CD4-positive, alpha-beta T cell treated with Interleukin-15 for 4 hours (primary cell): ENCODE measurements around the gene MAML3.
A peak's percentile ranks its signal among the peaks of the same experiment; 100 is the strongest.

Source experiments
- DNase-seq: peaks from one replicate; pipeline ENCODE4 v3.0.0-alpha.2; 2020; ENCODE audit warnings: low spot score

MAML3 gene

DNA sequence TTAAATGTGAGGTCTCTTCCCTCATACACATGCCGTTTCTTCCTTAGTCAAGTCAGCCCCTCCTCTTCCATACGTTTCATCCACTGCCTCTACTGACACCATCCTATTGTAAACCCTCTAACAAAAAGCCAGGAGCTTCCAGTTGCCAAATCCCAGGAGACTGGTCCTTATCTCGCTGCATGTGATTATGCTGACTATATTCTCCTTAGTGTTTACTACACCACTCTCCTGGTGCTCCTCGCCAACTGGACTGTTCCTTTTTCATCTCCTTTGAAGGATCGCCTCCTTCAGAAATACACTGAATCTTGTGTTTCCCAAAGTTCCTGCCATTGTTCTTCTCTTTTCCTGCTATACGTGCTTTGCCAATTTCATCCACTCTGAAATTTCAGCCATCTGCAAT, 27.7 kb downstream of the MAML3 start:
- DNase-seq, result no peak

DNA sequence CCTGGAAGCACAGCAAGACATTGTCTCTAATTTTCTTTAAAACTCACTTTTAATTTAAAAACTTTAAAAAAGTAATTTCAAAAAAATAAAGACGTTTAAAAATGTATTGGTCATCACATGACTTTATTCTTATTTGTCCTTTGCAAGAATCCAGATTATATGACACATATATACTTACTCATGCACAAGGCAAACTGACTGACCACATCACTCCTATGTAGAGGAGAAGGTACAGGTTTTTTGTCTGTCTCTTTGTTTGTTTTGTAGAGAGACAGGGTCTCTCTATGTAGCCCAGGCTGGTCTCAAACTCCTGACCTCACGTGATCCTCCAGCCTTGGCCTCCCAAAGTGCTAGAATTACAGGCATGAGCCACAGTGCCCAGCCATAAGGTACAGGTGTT, 28.6 kb downstream of the MAML3 start:
- no peak for DNase-seq

DNA sequence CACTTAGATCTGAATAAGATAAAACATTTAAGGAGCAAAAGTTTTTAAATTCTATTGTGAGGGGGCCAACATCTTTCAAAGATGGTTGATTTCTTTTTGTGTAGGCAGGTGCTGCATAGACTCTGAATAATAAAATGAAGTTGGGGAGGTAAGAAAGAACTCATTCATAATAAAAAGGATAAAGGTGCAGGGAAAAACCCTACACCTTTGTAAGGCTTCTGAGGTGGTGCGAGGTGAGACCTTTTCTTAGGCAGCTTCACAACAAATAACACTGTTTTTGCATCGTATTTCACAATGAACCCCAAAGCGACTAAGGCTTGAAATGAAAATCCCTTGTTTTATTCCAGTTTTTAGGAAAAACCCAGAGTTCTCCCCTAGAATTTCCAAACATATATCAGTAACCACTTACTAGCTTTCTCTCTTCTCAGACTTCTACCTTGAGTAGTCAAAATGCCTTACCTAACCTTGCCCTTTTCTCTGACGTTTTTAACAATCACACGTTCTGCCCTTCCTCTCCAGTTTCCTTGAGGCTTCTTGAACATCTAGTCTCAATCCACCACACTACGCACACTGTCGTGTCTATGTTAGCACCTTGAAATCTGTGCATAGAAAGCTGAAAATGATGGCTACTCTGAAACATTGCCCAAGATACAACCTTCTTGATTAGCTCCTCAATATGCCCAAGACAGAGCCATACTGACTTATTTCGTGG, 30.2 kb downstream of the MAML3 start:
- DNase-seq, result no peak

DNA sequence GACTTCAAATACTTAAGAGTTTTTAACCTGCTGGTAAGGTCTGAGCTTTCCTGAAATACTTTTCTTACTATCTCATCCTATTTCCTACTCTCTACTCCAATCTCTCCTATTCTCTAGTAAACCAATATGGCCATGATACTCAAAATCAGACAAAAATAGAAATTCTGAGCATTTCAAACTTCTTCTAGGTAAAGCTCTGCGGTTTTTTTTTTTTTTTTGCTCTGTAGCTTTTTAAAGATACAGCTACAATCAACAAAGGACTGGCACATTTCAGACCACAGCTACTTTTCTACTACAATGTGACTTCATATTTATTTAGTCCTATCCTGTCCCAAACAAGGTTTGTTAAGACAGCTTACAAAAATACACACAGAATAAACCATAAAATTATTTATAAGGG, 31.1 kb downstream of the MAML3 start:
- DNase-seq, result no peak

DNA sequence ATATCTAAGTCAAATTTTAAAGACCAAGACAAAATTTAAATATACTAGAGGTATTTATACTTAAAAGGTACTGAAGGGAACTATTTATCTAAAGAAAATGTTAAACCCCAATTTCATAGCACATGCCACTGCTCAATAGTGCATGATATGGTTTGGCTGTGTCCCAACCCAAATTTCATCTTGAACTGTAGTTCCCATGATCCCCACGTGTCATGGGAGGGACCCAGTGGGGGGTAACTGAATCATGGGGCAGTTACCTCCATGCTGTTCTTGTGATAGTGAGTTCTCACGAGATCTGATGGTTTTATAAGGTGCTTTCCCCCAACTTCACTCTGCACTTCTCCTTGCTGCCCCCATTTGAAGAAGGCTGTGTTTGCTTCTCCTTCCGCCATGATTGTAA, 32.3 kb downstream of the MAML3 start:
- no peak for DNase-seq

GRCh38 chr4:140118931-140119640, 34.9 kb downstream of the MAML3 start:
- no peak for DNase-seq

DNA sequence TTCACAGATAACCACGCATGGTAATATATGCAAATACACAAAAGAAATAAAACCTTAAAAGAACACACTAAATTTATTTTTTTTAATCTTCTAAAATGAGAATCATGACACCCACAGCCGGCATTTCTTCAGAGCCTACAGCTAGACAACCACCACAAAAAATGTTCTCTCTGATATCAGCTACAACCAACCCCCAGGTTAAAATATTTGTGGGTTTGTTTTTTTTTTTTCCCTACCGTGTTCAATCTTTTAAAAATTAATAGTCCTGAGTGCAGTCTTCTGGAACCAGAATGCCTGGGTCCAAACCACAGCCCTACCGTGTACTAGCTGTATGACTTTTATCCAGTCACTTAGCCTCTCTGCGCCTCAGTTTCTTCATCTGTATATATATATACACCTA, 36.0 kb downstream of the MAML3 start:
- DNase-seq, result no peak

DNA sequence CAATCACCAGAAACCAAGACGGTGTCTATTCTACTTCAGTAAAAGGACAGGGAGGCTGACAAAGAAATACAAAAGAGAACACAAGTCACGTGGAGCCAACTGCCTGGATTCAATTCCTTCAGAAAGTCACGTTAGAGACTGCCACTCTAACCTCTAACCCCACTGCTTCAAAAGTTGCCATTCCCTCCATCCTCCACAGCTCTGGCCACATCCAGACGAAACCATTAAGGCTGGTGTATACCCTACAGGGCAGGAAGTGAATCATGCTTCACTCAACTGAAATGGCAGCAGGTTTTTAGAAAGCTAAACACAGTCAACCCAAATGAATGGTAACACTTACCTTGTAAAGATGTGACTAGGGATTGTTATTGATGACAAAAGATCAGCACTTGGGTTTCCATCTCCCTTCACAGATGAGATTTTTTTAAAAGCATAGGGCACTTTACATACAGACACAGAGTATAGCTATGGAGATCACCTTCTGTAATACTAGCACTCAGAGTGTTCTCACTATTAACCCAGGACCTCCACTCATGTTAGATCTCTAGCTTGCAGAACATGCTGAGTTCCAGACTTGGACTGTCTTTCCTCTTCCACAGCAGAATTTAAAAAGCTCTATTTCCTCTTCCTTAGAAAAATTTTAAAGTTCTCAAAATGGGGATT, 37.4 kb downstream of the MAML3 start:
- peak; percentile 20 for DNase-seq

GRCh38 chr4:140115140-140115539, 38.8 kb downstream of the MAML3 start:
- no peak for DNase-seq

GRCh38 chr4:140113653-140114052, 40.3 kb downstream of the MAML3 start:
- no peak for DNase-seq

DNA sequence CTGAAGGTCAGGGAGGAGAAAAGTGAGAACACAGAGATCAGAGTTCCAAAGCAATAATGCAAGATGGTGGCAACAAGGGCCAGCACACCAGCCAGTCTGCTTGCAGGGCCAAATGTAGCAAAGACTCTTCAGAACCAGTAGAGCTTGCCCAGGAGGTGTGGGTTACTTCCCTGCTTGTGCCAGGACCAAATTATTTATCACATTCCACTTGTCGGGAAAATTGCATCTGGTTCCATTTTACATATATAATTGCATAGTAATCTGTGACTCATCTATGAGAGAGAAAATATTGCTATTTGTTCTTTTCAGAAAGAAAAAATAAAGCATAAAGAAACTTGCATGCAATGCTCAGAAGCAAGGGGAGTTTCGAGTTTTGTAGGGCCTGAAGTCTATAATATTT, 41.4 kb downstream of the MAML3 start:
- DNase-seq, result no peak

GRCh38 chr4:140111256-140111655, 42.7 kb downstream of the MAML3 start:
- DNase-seq, result no peak

DNA sequence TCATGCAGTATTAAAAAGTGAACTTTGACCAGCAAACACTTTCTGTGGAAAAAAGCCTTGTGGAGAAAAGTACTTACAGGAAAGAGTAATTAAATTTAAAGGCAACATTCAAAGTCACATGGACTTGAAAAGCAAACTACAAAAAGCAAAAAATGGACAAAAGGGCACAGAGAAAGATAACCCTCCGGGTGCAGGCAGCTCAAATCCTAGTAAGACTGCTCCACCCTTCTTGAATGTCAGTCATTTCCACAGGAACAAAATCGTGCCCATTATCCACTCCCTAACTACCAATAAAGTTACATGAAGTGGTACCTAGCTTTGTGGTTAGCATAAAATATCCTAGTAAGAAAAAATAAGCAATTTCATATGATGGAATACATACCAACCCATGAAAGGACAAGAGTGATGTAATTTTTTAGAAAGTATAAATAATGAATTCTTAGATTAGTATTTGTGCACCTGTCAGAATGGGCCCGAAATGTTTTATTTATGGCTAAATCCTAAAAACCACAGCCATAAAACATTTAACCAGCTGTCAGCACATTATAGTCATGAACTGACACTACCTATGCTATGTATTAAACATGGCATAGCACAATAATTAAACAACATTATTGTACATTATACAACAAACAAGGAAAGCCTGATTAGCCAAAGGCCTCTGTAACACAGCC, 43.3 kb downstream of the MAML3 start:
- no peak for DNase-seq

DNA sequence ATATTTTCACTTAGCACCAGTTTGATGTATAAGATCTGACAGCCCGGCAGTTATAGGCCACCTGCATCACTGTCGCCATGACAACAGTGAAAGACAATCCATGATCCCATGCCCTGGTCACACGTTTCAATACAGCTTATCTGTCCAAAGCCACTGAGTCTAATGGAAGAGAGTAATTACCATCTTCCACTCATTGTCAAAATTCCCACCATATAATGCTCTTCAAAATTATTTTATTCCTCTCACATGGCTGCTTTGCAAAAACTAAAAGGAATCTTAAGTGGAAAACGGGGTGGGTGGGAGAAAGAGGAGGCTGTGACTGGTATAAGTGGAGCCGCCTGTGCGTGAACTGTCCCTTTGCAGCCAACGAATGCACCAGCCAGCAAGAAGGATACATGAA, 44.2 kb downstream of the MAML3 start:
- DNase-seq, result no peak

GRCh38 chr4:140109292-140109691, 44.7 kb downstream of the MAML3 start:
- DNase-seq, result no peak

- DNase-seq, result no peak
Observed at GRCh38 chr4:140108713-140109230, 45.2 kb downstream of the MAML3 start.

DNA sequence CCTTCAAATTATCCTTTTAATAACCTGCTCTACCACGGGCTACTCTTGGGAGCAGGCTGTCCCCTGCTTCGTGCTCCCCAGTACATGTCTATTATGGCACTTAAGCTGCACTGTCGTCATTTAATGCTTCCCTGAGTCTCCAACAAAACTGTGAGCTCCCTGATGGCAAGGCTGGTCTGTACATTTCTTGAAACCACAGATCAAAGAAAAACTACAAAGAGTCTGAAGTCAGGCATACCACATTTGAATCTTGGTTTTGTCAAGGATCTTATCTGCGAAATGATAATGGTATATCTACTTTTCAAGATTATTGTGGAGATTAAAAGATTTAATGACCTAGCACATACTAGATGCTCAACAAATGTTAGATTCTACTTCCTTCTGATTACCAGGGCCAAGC, 45.7 kb downstream of the MAML3 start:
- DNase-seq, result no peak

- DNase-seq, result no peak
Observed at GRCh38 chr4:140106289-140106844, 47.6 kb downstream of the MAML3 start.

GRCh38 chr4:140105436-140105835, 48.5 kb downstream of the MAML3 start:
- DNase-seq, result no peak

- peak; percentile 48 for DNase-seq
Observed at GRCh38 chr4:140103676-140104075, 50.3 kb downstream of the MAML3 start.

- DNase-seq, result no peak
Observed at GRCh38 chr4:140102421-140102820, 51.6 kb downstream of the MAML3 start.

DNA sequence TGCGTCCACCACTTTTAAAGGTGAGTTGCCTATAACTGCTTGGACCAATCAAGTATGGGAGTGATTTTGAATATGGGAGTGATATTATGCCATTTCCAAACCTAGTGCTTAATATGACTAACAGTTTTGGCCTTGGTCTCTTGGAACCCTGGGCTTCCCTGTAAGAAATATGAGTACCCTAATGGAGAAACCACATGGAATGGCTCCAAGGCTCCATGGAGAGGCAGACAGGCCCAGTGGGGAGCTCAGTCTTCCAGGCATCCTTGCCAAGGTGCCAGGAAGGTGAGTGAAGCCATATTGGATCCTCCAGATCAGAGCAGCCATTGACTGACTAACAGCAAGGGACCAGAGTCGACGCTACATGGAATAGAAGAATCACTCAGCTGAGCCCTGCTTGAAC, 53.2 kb downstream of the MAML3 start:
- DNase-seq, result no peak
